Lower leg skin (tissue), 4 donors: Measurements from ENCODE around the gene FAM107B. TPM values are rescaled to one million over a fixed set of nuclear protein-coding genes. Genes with fewer than 3 reads are reported as not detected.

ENCODE experiments used
- DNase-seq, 2 donors: peaks; one replicate each; pipeline ENCODE4 v3.0.0-alpha.2; 2019; ENCODE audit warnings: low spot score in 2 of 2
- H3K4me3 ChIP-seq: fragments of 200-600 bp; sonication (generic); 2 replicates; pipeline ENCODE4 v1.5.1; 2017; ENCODE audit warnings: mild to moderate bottlenecking, low read depth; ENCODE audit not compliant: poor library complexity, severe bottlenecking
- POLR2A ChIP-seq, 2 donors: fragments of 450-650 bp; IDR thresholded peaks; one replicate each; pipeline ENCODE4 v1.6.1; 2016 to 2017; ENCODE audit warnings: antibody characterized with exemption in 2 of 2, mild to moderate bottlenecking in 1 of 2, moderate library complexity in 1 of 2
- WGBS, 2 donors: methylation state at CpG; one replicate each; pipeline ENCODE4 v1.1.5; 2018; 5-methylcytosine and 5-hydroxymethylcytosine counted together
- intact Hi-C: fragments of 100-400 bp; cut with DNase I; formaldehyde crosslinking; loops from one replicate; pipeline ENCODE4 v1.15.0; 2023; ENCODE audit warnings: low total_unique reads
- total RNA-seq, 4 donors: library from RNA; depleted of rRNA; stranded (reverse); fragments of >200 nt; gene quantifications; one replicate each; pipeline ENCODE4 v1.1.0, GENCODE V29; 2016
- TF ChIP-seq, protein P1 (sequence below), 3 donors: fragments of 450-650 bp; IDR thresholded peaks; one replicate each; pipeline ENCODE4 v1.5.1; 2016; ENCODE audit warnings: antibody characterized with exemption in 3 of 3, mild to moderate bottlenecking in 3 of 3, moderate library complexity in 2 of 3

FAM107B gene
- total RNA-seq, 4 donors from 2014 or later = 28.3 to 52.7 (median 31.0) TPM

DNA sequence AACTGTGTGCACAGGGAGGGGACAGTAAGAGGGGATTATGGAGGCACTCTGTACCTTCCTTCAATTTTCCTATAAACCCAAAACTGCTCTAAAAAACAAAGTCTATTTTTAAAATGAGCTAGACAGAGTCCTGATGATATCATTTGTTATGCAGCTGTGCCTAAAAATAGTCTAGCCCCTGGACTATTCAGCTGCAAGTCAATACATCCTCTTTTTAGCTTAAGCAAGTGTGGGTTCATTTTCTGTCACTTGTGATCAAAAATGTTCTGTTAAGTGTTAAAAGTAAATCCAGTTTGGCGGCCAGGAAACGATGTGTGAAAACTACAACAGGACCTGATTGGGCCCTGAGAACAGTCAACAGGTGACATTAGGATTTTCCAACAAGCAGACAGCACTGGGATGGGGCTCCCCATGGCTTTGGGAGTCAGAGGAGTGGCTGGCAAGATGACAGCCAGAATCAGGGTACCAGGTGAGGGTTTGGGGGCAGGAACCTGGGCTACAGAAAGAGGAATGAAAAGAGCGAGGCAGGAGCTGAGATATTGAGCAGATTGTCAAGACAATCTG is 33.9 kb downstream of the FAM107B start:
- intact Hi-C loops = no loop called here
- no peak for TF ChIP-seq POLR2A (IDR thresholded peaks at IDR 0.05)
- TF ChIP-seq, protein P1, sequence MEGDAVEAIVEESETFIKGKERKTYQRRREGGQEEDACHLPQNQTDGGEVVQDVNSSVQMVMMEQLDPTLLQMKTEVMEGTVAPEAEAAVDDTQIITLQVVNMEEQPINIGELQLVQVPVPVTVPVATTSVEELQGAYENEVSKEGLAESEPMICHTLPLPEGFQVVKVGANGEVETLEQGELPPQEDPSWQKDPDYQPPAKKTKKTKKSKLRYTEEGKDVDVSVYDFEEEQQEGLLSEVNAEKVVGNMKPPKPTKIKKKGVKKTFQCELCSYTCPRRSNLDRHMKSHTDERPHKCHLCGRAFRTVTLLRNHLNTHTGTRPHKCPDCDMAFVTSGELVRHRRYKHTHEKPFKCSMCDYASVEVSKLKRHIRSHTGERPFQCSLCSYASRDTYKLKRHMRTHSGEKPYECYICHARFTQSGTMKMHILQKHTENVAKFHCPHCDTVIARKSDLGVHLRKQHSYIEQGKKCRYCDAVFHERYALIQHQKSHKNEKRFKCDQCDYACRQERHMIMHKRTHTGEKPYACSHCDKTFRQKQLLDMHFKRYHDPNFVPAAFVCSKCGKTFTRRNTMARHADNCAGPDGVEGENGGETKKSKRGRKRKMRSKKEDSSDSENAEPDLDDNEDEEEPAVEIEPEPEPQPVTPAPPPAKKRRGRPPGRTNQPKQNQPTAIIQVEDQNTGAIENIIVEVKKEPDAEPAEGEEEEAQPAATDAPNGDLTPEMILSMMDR (IDR thresholded peaks at IDR 0.05) = no peak
- H3K4me3 ChIP-seq = no peak overlapping the region
- no peak for DNase-seq
- 55 to 65% methylated on average over 3 of the region's 3 CpGs for WGBS, 2 donors

DNA sequence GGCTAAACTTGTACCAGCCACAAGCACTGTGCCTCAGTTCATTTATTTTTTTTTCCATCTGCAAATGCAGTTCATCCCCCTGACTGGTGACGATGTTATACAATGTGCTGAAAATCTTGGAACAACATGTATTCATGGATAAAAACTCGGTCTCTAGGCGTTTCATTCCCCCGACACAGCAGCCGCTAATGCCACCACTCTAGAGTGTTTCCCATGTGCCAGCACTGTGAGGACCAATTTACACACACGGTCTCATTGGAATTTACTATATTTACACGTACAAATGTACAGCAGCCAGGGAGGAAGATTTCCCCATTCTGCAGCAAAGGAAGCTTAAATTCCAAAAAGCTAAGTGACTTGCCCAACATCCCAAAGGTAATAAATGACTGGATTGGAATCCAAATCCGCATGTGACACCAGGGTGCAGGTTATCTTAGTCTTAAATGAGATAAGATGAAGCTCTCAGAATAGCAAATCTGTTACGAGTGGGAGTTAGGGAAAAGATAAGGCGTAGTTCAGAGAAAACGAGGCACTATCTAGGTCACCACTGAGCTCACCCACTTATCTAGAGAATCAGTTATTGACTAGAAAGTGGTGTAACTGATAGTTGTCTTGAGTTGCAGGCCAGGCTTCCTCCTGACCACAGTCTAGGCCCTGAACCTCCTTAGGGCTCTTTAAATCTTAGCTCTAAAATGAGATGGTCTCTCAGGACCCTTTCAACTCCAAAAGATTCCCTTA is 36.7 kb downstream of the FAM107B start:
- intact Hi-C loops = no loop called here
- H3K4me3 ChIP-seq = no peak overlapping the region
- no peak for DNase-seq
- 75 to 89% methylated on average over 11 of the region's 11 CpGs for WGBS, 2 donors
- TF ChIP-seq POLR2A (IDR thresholded peaks at IDR 0.05) = no peak
- TF ChIP-seq, protein P1 (IDR thresholded peaks at IDR 0.05) = no peak

DNA sequence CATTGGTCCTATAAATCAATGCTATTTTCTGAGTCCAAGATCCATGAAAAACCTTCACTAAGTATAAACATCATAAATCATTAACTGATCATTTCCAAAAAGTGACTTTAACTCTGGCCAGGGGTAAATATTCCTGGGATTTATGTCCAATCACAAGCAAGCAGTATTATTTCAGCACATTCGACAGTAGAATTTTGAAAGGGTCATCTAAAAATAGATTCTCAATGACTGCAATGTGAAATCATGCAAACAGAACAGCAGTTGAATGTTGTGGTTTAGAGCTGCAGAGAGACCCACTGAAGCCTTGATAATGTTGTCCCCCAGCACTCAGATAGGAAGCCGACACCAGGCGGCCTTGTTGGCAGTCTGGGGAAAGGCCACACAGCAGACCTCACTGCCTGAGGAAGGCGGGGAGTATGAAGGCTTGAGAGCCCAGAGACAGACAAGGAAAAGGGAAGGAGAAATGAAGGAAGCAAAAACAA is 38.1 kb downstream of the FAM107B start:
- no peak overlapping the region for H3K4me3 ChIP-seq
- 44 to 48% methylated on average over 4 of the region's 4 CpGs for WGBS, 2 donors
- intact Hi-C loops = loop anchor here (1.0 kb wide), 1 partner anchor 30 kb away; no protein-coding TSS in a partner anchor
- TF ChIP-seq, protein P1 (IDR thresholded peaks at IDR 0.05) = no peak
- TF ChIP-seq POLR2A (IDR thresholded peaks at IDR 0.05) = no peak
- no peak for DNase-seq

DNA sequence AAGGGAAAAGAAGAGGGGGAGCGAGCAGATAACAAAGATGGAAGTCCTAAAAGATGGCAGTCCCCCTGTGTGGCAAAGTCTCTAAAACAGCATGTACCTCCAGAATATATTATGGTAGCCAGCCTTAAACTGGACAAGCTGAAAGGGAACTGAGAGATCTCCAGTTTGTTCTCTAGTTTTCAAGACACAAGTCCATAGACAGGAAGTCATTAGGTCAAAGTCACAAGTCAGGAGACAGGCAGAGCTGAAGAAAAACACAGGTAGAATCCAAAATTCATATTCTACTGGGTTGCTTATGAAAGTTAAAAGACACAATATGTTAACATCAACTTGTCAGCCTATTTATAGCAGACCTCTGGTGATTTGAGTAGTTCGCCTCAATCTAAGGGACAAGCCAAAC is 38.7 kb downstream of the FAM107B start:
- WGBS, 2 donors = 86 to 96% methylated on average over 2 of the region's 2 CpGs
- DNase-seq = no peak
- TF ChIP-seq, protein P1 (IDR thresholded peaks at IDR 0.05) = no peak
- no peak for TF ChIP-seq POLR2A (IDR thresholded peaks at IDR 0.05)
- H3K4me3 ChIP-seq = no peak overlapping the region
- intact Hi-C loops = loop anchor here (1.0 kb wide), 1 partner anchor 30 kb away; no protein-coding TSS in a partner anchor

DNA sequence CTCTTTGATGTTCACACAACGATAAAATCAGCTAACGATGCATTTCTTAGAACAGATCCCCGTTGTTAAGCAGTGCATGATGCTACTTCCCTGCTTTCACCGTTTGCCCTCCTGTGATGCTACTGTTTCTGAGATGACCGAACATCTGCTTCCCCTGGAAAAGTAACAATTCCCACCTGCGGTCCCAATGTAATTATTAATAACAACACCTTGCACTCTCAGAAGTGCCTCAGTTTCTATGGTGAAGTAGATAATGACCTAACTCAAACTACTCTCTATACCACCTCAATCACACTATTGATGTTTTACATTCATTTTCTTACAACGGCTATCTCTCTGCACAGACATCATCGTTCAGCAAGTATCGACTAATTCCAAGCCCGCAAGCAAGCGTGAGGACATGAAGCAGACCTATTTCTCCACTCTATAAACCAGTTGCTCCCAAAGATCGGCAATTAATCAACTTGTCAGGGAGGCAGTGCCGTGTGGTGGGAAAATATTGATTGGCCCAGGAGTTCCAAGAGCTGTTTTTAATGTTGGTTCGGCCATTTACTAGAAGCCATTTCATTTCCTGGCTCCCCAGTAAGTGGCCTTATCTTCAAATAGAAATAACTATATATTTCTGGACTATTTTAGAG is 42.7 kb downstream of the FAM107B start:
- DNase-seq = no peak
- no peak overlapping the region for H3K4me3 ChIP-seq
- intact Hi-C loops = no loop called here
- no peak for TF ChIP-seq POLR2A (IDR thresholded peaks at IDR 0.05)
- TF ChIP-seq, protein P1 (IDR thresholded peaks at IDR 0.05) = no peak
- 68 to 80% methylated on average over 14 of the region's 14 CpGs for WGBS, 2 donors
